Subcutaneous abdominal adipose tissue (tissue), 5 donors: ENCODE data around the gene MVP.

ENCODE experiments used
- H3K27ac ChIP-seq: one replicate; pipeline ENCODE4 v1.7.0; 2013; ENCODE audit warnings: low read depth, mild to moderate bottlenecking, inconsistent platforms, low read length, moderate library complexity
- H3K27me3 ChIP-seq, 5 donors: one replicate each; pipeline ENCODE4 v1.7.0; 2013; ENCODE audit warnings: low read length in 5 of 5, inconsistent platforms in 1 of 5; ENCODE audit not compliant: control insufficient read depth in 5 of 5, insufficient read depth in 4 of 5
- H3K36me3 ChIP-seq, 5 donors: one replicate each; pipeline ENCODE4 v1.7.0; 2013; ENCODE audit warnings: low read length in 5 of 5; ENCODE audit not compliant: control insufficient read depth in 5 of 5, insufficient read depth in 5 of 5
- H3K4me1 ChIP-seq, 5 donors: one replicate each; pipeline ENCODE4 v1.7.0; 2013; ENCODE audit warnings: low read length in 5 of 5, mild to moderate bottlenecking in 3 of 5, moderate library complexity in 1 of 5; ENCODE audit not compliant: control insufficient read depth in 5 of 5, insufficient read depth in 5 of 5
- H3K4me3 ChIP-seq, 5 donors: one replicate each; pipeline ENCODE4 v1.7.0; 2013; ENCODE audit warnings: low read length in 5 of 5, low read depth in 1 of 5
- H3K9ac ChIP-seq, 5 donors: one replicate each; pipeline ENCODE4 v1.7.0; 2013; ENCODE audit warnings: low read length in 5 of 5, mild to moderate bottlenecking in 4 of 5, moderate library complexity in 3 of 5
- H3K9me3 ChIP-seq, 5 donors: one replicate each; pipeline ENCODE4 v1.7.0; 2013; ENCODE audit warnings: low read length in 5 of 5; ENCODE audit not compliant: control insufficient read depth in 5 of 5
- donor health status: healthy.
- donor health status: healthy.
- donor health status: healthy.
- donor health status: healthy.
- donor health status: healthy.

Gene MVP

GRCh38 chr16:29804455-29805231, 15.6 kb upstream of the MVP start:
- Histone ChIP-seq H3K4me3 (peak overlapping the region; percentile 73 to 97 (median 90)), H3K9me3 (no peaks in the 10 kb centered on the region), H3K36me3 (peaks cover 0 to 25% (median 17%) of the 10 kb centered on the region in 5 donors), H3K4me1 (peaks cover 3 to 38% (median 34%) of the 10 kb centered on the region in 5 donors), H3K9ac (peak overlapping the region; percentile 63 to 97 (median 87)), H3K27me3 (no peaks in the 10 kb centered on the region), H3K27ac (peak overlapping the region; percentile 88)

GRCh38 chr16:29805232-29806098, 14.8 kb upstream of the MVP start:
- Histone ChIP-seq H3K36me3 (peaks cover 0 to 27% (median 20%) of the 10 kb centered on the region in 5 donors), H3K9ac (peak overlapping the region; percentile 63 to 97 (median 87)), H3K27ac (peak overlapping the region; percentile 88), H3K27me3 (no peaks in the 10 kb centered on the region), H3K4me1 (peaks cover 3 to 46% (median 42%) of the 10 kb centered on the region in 5 donors), H3K4me3 (peak overlapping the region; percentile 73 to 97 (median 90)), H3K9me3 (no peaks in the 10 kb centered on the region)

- H3K4me3 ChIP-seq, result peak within 1 kb of the TSS in 4 of 5 donors; percentile 70 to 97 (median 90)
- H3K27me3 ChIP-seq, result no peaks in the 10 kb centered on the region
- peak within 1 kb of the TSS; percentile 88 for H3K27ac ChIP-seq
- peaks cover 0 to 22% (median 18%) of the 10 kb centered on the region in 5 donors for H3K36me3 ChIP-seq
- H3K9me3 ChIP-seq, result no peaks in the 10 kb centered on the region
- H3K4me1 ChIP-seq, result peaks cover 3 to 53% (median 48%) of the 10 kb centered on the region in 5 donors
- peak within 1 kb of the TSS in 4 of 5 donors; percentile 75 to 96 (median 82) for H3K9ac ChIP-seq
Measured at GRCh38 chr16:29806099-29806579, 14.1 kb upstream of the MVP start, which contains the start of gene MAZ. MAZ (plus strand) TSS chr16:29806529; CDS start chr16:29806702, 173 bp downstream.

GRCh38 chr16:29806641-29807425, 13.4 kb upstream of the MVP start:
- Histone ChIP-seq H3K9me3 (no peaks in the 10 kb centered on the region), H3K9ac (peak overlapping the region in 3 of 5 donors; percentile 71 to 75 (median 71)), H3K36me3 (peaks cover 0 to 18% (median 15%) of the 10 kb centered on the region in 5 donors), H3K4me3 (peak overlapping the region in 4 of 5 donors; percentile 60 to 70 (median 65)), H3K27ac (peak overlapping the region; percentile 70), H3K27me3 (no peaks in the 10 kb centered on the region), H3K4me1 (peaks cover 3 to 60% (median 53%) of the 10 kb centered on the region in 5 donors)

GRCh38 chr16:29807426-29808218, 12.6 kb upstream of the MVP start:
- H3K9me3 ChIP-seq, result no peaks in the 10 kb centered on the region
- H3K4me3 ChIP-seq, result peak overlapping the region; percentile 54 to 70 (median 61)
- peaks cover 3 to 68% (median 60%) of the 10 kb centered on the region in 5 donors for H3K4me1 ChIP-seq
- no peaks in the 10 kb centered on the region for H3K27me3 ChIP-seq
- H3K36me3 ChIP-seq, result peaks cover 0 to 18% (median 15%) of the 10 kb centered on the region in 5 donors
- peak overlapping the region in 3 of 5 donors; percentile 68 to 75 (median 69) for H3K9ac ChIP-seq
- peak overlapping the region; percentile 70 for H3K27ac ChIP-seq

- H3K9me3 ChIP-seq, result no peaks in the 10 kb centered on the region
- peak overlapping the region in 4 of 5 donors; percentile 54 to 70 (median 63) for H3K4me3 ChIP-seq
- H3K36me3 ChIP-seq, result peaks cover 0 to 18% (median 15%) of the 10 kb centered on the region in 5 donors
- H3K27ac ChIP-seq, result peak overlapping the region; percentile 70
- H3K4me1 ChIP-seq, result peaks cover 3 to 70% (median 64%) of the 10 kb centered on the region in 5 donors
- H3K27me3 ChIP-seq, result no peaks in the 10 kb centered on the region
- H3K9ac ChIP-seq, result peak overlapping the region in 3 of 5 donors; percentile 68 to 75 (median 69)
Measured at GRCh38 chr16:29808219-29808900, 11.9 kb upstream of the MVP start.

GRCh38 chr16:29809031-29809747, 11.1 kb upstream of the MVP start:
- H3K36me3 ChIP-seq, result peaks cover 0 to 18% (median 15%) of the 10 kb centered on the region in 5 donors
- no peak overlapping the region for H3K27ac ChIP-seq
- H3K9ac ChIP-seq, result peak overlapping the region in 2 of 5 donors; percentile 31 to 44
- H3K4me1 ChIP-seq, result peaks cover 3 to 66% (median 62%) of the 10 kb centered on the region in 5 donors
- H3K4me3 ChIP-seq, result peak overlapping the region in 2 of 5 donors; percentile 29 to 70
- no peaks in the 10 kb centered on the region for H3K27me3 ChIP-seq
- no peaks in the 10 kb centered on the region for H3K9me3 ChIP-seq
